ENCODE measurements around the gene TMEM240.
A peak's percentile ranks its signal among the peaks of the same experiment; 100 is the strongest.
"Not testable (repeated sequence)": the region's sequence is repeated elsewhere in the genome, so short reads cannot be mapped to it uniquely, and the experiment has no call there.

Gene TMEM240

GRCh38 chr1:1522536-1522935, 17.9 kb downstream of the TMEM240 start:
- not testable (repeated sequence) for H3K27me3 ChIP-seq (ENCODE audit: control insufficient read depth in 3 of 3, insufficient read depth in 3 of 3, low read depth in 1 of 3, low read length in 3 of 3); H4K91ac ChIP-seq (ENCODE audit: low read depth, low read length, poor library complexity); H2AFZ ChIP-seq (ENCODE audit: low read length); DNase-seq (ENCODE audit: low spot score); H4K8ac ChIP-seq (ENCODE audit: low read depth, low read length); H3K4me1 ChIP-seq (ENCODE audit: control insufficient read depth in 2 of 2, insufficient read depth in 1 of 2, low read depth in 1 of 2, low read length in 2 of 2); H3K4me3 ChIP-seq (ENCODE audit: low read length in 2 of 2); H3K14ac ChIP-seq (ENCODE audit: low read length); H3K23ac ChIP-seq (ENCODE audit: low read depth, low read length, poor library complexity); H3K9me3 ChIP-seq (replicated peaks in 1 of 2; ENCODE audit: control insufficient read depth in 2 of 2, insufficient read depth in 1 of 2, low read depth in 1 of 2, low read length in 2 of 2); H2AK5ac ChIP-seq (ENCODE audit: low read depth, low read length); H3K4me2 ChIP-seq (ENCODE audit: insufficient read depth, low read length, poor library complexity, severe bottlenecking); H3K79me1 ChIP-seq (ENCODE audit: low read depth, low read length); H3K27ac ChIP-seq (replicated peaks; ENCODE audit: low read length); H3K4ac ChIP-seq (ENCODE audit: low read length); H3K18ac ChIP-seq (ENCODE audit: low read length); H2BK15ac ChIP-seq (ENCODE audit: low read length); H2BK5ac ChIP-seq (ENCODE audit: low read length); H2BK120ac ChIP-seq (ENCODE audit: low read depth, low read length); H2BK12ac ChIP-seq (ENCODE audit: low read length); H3K9ac ChIP-seq (ENCODE audit: low read depth, low read length, poor library complexity)
- peaks cover 9 to 41% of the 10 kb centered on the region in 2 donors for H3K36me3 ChIP-seq (replicated peaks in 1 of 2; ENCODE audit: control insufficient read depth in 2 of 2, insufficient read depth in 2 of 2, low read length in 2 of 2)
- WGBS, 2 donors (ENCODE audit: extremely low coverage in 2 of 2, insufficient read length in 2 of 2, insufficient replicate concordance in 1 of 2): no CpG with 5 or more reads among the region's 30 CpGs

- Histone ChIP-seq H3K79me1 (ENCODE audit: low read depth, low read length) (peaks cover 3% of the 10 kb centered on the region), H3K27me3 (ENCODE audit: control insufficient read depth in 3 of 3, insufficient read depth in 3 of 3, low read depth in 1 of 3, low read length in 3 of 3) (no peaks in the 10 kb centered on the region), H2BK12ac (ENCODE audit: low read length) (no peak overlapping the region), H3K27ac (replicated peaks; ENCODE audit: low read length) (no peak overlapping the region), H3K18ac (ENCODE audit: low read length) (no peak overlapping the region), H3K9ac (ENCODE audit: low read depth, low read length, poor library complexity) (no peak overlapping the region), H2BK5ac (ENCODE audit: low read length) (no peak overlapping the region), H2AK5ac (ENCODE audit: low read depth, low read length) (no peak overlapping the region), H4K91ac (ENCODE audit: low read depth, low read length, poor library complexity) (no peak overlapping the region), H3K4me3 (ENCODE audit: low read length in 2 of 2) (no peak overlapping the region), H2AFZ (ENCODE audit: low read length) (no peak overlapping the region), H3K14ac (ENCODE audit: low read length) (no peak overlapping the region), H3K4ac (ENCODE audit: low read length) (no peak overlapping the region), H3K36me3 (replicated peaks in 1 of 2; ENCODE audit: control insufficient read depth in 2 of 2, insufficient read depth in 2 of 2, low read length in 2 of 2) (peaks cover 9 to 37% of the 10 kb centered on the region in 2 donors), H2BK15ac (ENCODE audit: low read length) (no peak overlapping the region), H3K4me2 (ENCODE audit: insufficient read depth, low read length, poor library complexity, severe bottlenecking) (no peak overlapping the region), H4K8ac (ENCODE audit: low read depth, low read length) (no peak overlapping the region), H3K4me1 (ENCODE audit: control insufficient read depth in 2 of 2, insufficient read depth in 1 of 2, low read depth in 1 of 2, low read length in 2 of 2) (no peaks in the 10 kb centered on the region), H3K9me3 (replicated peaks in 1 of 2; ENCODE audit: control insufficient read depth in 2 of 2, insufficient read depth in 1 of 2, low read depth in 1 of 2, low read length in 2 of 2) (peaks cover 0 to 1% of the 10 kb centered on the region in 2 donors), H3K23ac (ENCODE audit: low read depth, low read length, poor library complexity) (no peak overlapping the region), H2BK120ac (ENCODE audit: low read depth, low read length) (no peak overlapping the region)
- no CpG with 5 or more reads among the region's 19 CpGs for WGBS, 2 donors (ENCODE audit: extremely low coverage in 2 of 2, insufficient read length in 2 of 2, insufficient replicate concordance in 1 of 2)
- no peak for DNase-seq (ENCODE audit: low spot score)
Observed at GRCh38 chr1:1521331-1521730, 19.1 kb downstream of the TMEM240 start.

DNA sequence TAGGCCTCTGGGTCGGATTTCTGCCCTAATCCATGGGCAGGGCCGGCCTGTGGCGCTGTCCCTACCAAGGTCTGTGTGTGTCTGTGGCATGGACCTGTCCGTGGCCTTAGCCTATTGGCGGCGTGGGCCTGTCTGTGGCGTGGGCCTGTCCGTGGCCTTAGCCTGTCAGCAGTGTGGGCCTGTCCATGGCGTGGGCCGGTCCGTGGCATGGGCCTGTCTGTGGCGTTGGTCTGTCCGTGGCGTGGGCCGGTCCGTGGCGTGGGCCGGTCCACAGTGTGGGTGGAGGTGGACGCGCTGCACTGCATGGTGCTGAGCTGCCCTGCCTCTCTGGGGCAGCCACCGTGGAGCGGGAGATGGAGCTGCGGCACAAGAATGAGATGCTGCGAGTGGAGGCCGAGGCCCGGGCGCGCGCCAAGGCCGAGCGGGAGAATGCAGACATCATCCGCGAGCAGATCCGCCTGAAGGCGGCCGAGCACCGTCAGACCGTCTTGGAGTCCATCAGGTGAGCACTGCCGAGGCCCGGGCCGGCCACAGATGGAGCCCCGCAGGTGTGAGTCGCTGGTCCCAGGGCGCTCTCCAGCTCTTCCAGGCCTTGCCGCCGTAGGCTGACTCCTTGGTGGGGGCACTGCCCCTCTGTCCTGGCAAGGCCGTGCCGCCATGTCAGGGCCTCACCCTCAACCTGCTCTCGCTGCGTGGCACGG, 20.5 kb downstream of the TMEM240 start:
- H2BK12ac ChIP-seq (ENCODE audit: low read length): not testable (repeated sequence)
- peaks cover 13 to 36% of the 10 kb centered on the region in 2 donors for H3K36me3 ChIP-seq (replicated peaks in 1 of 2; ENCODE audit: control insufficient read depth in 2 of 2, insufficient read depth in 2 of 2, low read length in 2 of 2)

GRCh38 chr1:1518621-1519007, 21.8 kb downstream of the TMEM240 start:
- DNase-seq (ENCODE audit: low spot score); H2BK5ac ChIP-seq (ENCODE audit: low read length); H3K79me1 ChIP-seq (ENCODE audit: low read depth, low read length); H3K9me3 ChIP-seq (replicated peaks in 1 of 2; ENCODE audit: control insufficient read depth in 2 of 2, insufficient read depth in 1 of 2, low read depth in 1 of 2, low read length in 2 of 2); H3K4me2 ChIP-seq (ENCODE audit: insufficient read depth, low read length, poor library complexity, severe bottlenecking); H2BK15ac ChIP-seq (ENCODE audit: low read length); H3K23ac ChIP-seq (ENCODE audit: low read depth, low read length, poor library complexity); H4K8ac ChIP-seq (ENCODE audit: low read depth, low read length); H3K4me3 ChIP-seq (ENCODE audit: low read length in 2 of 2); H2BK12ac ChIP-seq (ENCODE audit: low read length); H3K14ac ChIP-seq (ENCODE audit: low read length); H3K4ac ChIP-seq (ENCODE audit: low read length); H3K27me3 ChIP-seq (ENCODE audit: control insufficient read depth in 3 of 3, insufficient read depth in 3 of 3, low read depth in 1 of 3, low read length in 3 of 3); H3K4me1 ChIP-seq (ENCODE audit: control insufficient read depth in 2 of 2, insufficient read depth in 1 of 2, low read depth in 1 of 2, low read length in 2 of 2); H4K91ac ChIP-seq (ENCODE audit: low read depth, low read length, poor library complexity); H3K18ac ChIP-seq (ENCODE audit: low read length); H3K9ac ChIP-seq (ENCODE audit: low read depth, low read length, poor library complexity); H2AK5ac ChIP-seq (ENCODE audit: low read depth, low read length); H2AFZ ChIP-seq (ENCODE audit: low read length); H3K27ac ChIP-seq (replicated peaks; ENCODE audit: low read length); H2BK120ac ChIP-seq (ENCODE audit: low read depth, low read length): not testable (repeated sequence)
- WGBS, 2 donors (ENCODE audit: extremely low coverage in 2 of 2, insufficient read length in 2 of 2, insufficient replicate concordance in 1 of 2): no CpG with 5 or more reads among the region's 19 CpGs
- H3K36me3 ChIP-seq (replicated peaks in 1 of 2; ENCODE audit: control insufficient read depth in 2 of 2, insufficient read depth in 2 of 2, low read length in 2 of 2): peaks cover 13 to 33% of the 10 kb centered on the region in 2 donors

More for the DNA sequence above, 20.5 kb downstream of the TMEM240 start:
- not testable (repeated sequence) for H3K27ac ChIP-seq (replicated peaks; ENCODE audit: low read length); H3K4me3 ChIP-seq (ENCODE audit: low read length in 2 of 2); H3K27me3 ChIP-seq (ENCODE audit: control insufficient read depth in 3 of 3, insufficient read depth in 3 of 3, low read depth in 1 of 3, low read length in 3 of 3); H2BK120ac ChIP-seq (ENCODE audit: low read depth, low read length); H2BK15ac ChIP-seq (ENCODE audit: low read length); H2AFZ ChIP-seq (ENCODE audit: low read length); H2BK5ac ChIP-seq (ENCODE audit: low read length); H4K91ac ChIP-seq (ENCODE audit: low read depth, low read length, poor library complexity); H3K14ac ChIP-seq (ENCODE audit: low read length); H3K79me1 ChIP-seq (ENCODE audit: low read depth, low read length); DNase-seq (ENCODE audit: low spot score); H3K18ac ChIP-seq (ENCODE audit: low read length); H2AK5ac ChIP-seq (ENCODE audit: low read depth, low read length); H3K4me2 ChIP-seq (ENCODE audit: insufficient read depth, low read length, poor library complexity, severe bottlenecking); H3K9ac ChIP-seq (ENCODE audit: low read depth, low read length, poor library complexity); H3K4me1 ChIP-seq (ENCODE audit: control insufficient read depth in 2 of 2, insufficient read depth in 1 of 2, low read depth in 1 of 2, low read length in 2 of 2); H3K9me3 ChIP-seq (replicated peaks in 1 of 2; ENCODE audit: control insufficient read depth in 2 of 2, insufficient read depth in 1 of 2, low read depth in 1 of 2, low read length in 2 of 2); H3K4ac ChIP-seq (ENCODE audit: low read length); H3K23ac ChIP-seq (ENCODE audit: low read depth, low read length, poor library complexity)
- WGBS, 2 donors (ENCODE audit: extremely low coverage in 2 of 2, insufficient read length in 2 of 2, insufficient replicate concordance in 1 of 2): no CpG with 5 or more reads among the region's 51 CpGs
- peak overlapping the region; percentile 3 for H4K8ac ChIP-seq (ENCODE audit: low read depth, low read length)
